HEK293 (cell line): ENCODE measurements around the gene CFAP97D2.

ENCODE experiments used
- CTCF ChIP-seq: fragments of 450-650 bp; formaldehyde crosslinking; IDR thresholded peaks from 2 replicates; pipeline ENCODE4 v1.5.1; 2016; ENCODE audit warnings: missing biosample characterization, missing genetic modification characterization
- ZNF146 ChIP-seq: fragments of 450-650 bp; formaldehyde crosslinking; IDR thresholded peaks from 2 replicates; pipeline ENCODE4 v1.5.1; 2016; ENCODE audit warnings: missing biosample characterization, missing genetic modification characterization
- ZNF175 ChIP-seq: fragments of 450-650 bp; formaldehyde crosslinking; IDR thresholded peaks from 2 replicates; pipeline ENCODE4 v1.5.1; 2016; ENCODE audit warnings: missing biosample characterization, missing genetic modification characterization
- ZNF221 ChIP-seq: fragments of 450-650 bp; formaldehyde crosslinking; IDR thresholded peaks from 2 replicates; pipeline ENCODE4 v1.5.1; 2017; ENCODE audit warnings: missing biosample characterization, missing genetic modification characterization, borderline replicate concordance

DNA sequence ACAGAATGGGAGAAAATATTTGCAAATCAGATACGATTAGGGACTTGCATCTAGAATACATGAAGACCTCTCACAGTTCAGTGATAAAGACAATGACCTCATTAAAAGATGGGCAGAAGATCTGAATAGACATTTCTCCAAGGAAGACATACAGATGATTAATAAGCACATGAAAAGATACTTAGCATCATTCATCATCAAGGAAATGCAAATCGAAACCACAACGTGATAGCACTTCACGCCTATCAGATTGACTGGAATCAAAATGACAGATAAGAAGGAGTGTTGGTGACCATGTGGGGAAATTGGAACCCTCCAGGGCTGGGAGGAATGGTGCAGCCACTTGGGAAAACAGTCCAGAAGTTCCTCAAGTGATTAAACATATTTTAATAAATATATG, 25.8 kb downstream of the CFAP97D2 start:
- TF ChIP-seq CTCF (tag by site-specific recombination) (no peak), ZNF146 (tag by site-specific recombination) (no peak), ZNF221 (tag by site-specific recombination) (no peak), ZNF175 (tag by site-specific recombination) (no peak)
